Measurements from ENCODE around the gene MDGA2.

The MDGA2 gene

DNA sequence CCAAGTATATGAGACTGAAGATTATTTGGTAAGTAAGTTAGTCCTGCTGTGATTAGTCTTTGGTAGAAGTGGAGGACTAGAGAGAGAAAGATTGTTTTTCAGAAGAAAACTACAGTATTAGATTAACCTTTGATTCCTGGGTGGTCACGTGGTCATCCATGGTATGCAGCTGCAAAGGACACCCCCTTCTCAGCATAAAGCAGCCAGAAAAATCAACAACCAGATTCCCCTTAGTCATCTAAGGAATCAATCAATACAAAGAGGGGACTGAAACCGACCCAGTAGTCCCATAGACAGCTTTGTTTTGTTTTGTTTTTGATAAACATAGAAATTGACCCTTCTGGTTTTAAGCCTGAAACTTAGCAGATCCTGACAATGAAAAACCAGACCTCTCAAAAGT is 30.3 kb upstream of the MDGA2 start:
- no peak for DNase-seq
- intact Hi-C loops (cut with DNase I; ENCODE audit: low total_unique reads), result no loop called here
- Histone ChIP-seq H3K36me3 (no peaks in the 10 kb centered on the region), H3K9me3 (no peaks in the 10 kb centered on the region), H3K4me1 (no peaks in the 10 kb centered on the region), H3K4me3 (no peak overlapping the region), H3K27me3 (no peaks in the 10 kb centered on the region), H3K27ac (no peak overlapping the region)
- TF ChIP-seq, protein P1, sequence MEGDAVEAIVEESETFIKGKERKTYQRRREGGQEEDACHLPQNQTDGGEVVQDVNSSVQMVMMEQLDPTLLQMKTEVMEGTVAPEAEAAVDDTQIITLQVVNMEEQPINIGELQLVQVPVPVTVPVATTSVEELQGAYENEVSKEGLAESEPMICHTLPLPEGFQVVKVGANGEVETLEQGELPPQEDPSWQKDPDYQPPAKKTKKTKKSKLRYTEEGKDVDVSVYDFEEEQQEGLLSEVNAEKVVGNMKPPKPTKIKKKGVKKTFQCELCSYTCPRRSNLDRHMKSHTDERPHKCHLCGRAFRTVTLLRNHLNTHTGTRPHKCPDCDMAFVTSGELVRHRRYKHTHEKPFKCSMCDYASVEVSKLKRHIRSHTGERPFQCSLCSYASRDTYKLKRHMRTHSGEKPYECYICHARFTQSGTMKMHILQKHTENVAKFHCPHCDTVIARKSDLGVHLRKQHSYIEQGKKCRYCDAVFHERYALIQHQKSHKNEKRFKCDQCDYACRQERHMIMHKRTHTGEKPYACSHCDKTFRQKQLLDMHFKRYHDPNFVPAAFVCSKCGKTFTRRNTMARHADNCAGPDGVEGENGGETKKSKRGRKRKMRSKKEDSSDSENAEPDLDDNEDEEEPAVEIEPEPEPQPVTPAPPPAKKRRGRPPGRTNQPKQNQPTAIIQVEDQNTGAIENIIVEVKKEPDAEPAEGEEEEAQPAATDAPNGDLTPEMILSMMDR (IDR thresholded peaks at IDR 0.05), result no peak

DNA sequence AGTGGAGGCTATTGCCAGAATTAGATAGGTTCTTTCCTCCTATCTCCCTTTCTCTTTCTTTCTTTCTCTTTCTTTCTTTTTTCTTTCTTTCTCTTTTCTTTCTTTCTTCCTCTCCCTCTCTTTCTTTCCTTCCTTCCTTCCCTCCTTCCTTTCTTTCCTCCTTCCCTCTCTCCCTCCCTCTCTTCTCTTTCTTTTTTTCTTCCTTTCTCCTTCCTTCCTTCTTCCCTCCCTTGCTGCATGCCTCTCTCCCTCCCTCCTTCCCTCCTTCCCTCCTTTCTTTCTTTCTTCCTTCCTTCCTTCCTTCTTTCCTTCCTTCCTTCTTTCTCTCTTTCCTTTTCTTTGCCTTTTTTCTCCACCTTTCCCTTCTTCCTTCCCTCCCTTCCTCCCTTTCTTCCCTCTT is 16.4 kb upstream of the MDGA2 start:
- Histone ChIP-seq H3K27me3 (no peaks in the 10 kb centered on the region), H3K36me3 (no peaks in the 10 kb centered on the region), H3K4me1 (no peaks in the 10 kb centered on the region), H3K27ac (no peak overlapping the region), H3K4me3 (no peak overlapping the region), H3K9me3 (no peaks in the 10 kb centered on the region)
- DNase-seq, result no peak
- intact Hi-C loops (cut with DNase I; ENCODE audit: low total_unique reads), result no loop called here
- TF ChIP-seq, protein P1 (IDR thresholded peaks at IDR 0.05), result no peak

DNA sequence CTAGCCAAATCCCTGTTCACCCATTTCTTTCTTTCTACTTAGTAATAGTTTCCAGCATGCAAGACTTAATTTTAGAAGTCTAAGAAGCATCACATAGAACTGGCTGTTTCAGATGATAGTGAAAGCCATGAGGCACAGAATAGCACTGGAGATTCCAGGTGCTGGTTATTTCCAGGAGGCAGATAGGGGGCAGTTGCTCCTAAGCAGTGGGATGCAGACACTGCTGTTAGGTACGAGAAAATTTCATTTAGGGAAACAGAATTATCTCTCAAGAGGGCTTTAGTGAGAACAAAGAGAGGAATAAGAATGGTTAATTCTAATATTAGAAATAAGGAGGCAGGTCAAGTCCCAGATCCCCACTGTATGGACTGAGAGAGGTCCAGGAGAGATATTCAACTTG is 3.6 kb upstream of the MDGA2 start:
- intact Hi-C loops (cut with DNase I; ENCODE audit: low total_unique reads), result no loop called here
- Histone ChIP-seq H3K9me3 (no peaks in the 10 kb centered on the region), H3K4me1 (peaks cover 0 to 24% (median 16%) of the 10 kb centered on the region in 4 donors), H3K36me3 (no peaks in the 10 kb centered on the region), H3K27me3 (peaks cover 0 to 39% of the 10 kb centered on the region in 2 donors), H3K4me3 (no peak overlapping the region), H3K27ac (no peak overlapping the region)
- DNase-seq, result no peak
- TF ChIP-seq, protein P1 (IDR thresholded peaks at IDR 0.05), result no peak

DNA sequence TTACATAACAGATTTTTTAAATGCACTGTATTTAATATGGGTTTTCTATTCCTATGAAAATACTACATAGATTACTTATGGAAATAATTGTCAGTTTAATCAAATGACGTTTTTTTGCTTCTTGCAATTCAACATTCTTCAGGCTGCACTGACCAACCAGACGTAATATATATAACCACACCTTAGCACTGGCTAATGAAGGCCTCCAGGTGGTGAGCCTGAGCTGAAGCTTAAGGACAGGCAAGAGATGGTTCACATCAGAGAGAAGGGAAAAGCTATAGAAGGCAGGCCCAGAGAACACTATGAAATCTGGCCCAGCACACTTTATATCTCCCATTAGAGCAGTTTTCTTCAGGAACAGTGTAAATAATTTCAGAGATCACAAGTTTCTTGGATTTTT is 2.8 kb upstream of the MDGA2 start:
- TF ChIP-seq, protein P1 (IDR thresholded peaks at IDR 0.05), result no peak
- Histone ChIP-seq H3K4me1 (peaks cover 0 to 27% (median 19%) of the 10 kb centered on the region in 4 donors), H3K27ac (no peak overlapping the region), H3K27me3 (peaks cover 0 to 45% of the 10 kb centered on the region in 2 donors), H3K4me3 (no peak overlapping the region), H3K36me3 (no peaks in the 10 kb centered on the region), H3K9me3 (no peaks in the 10 kb centered on the region)
- intact Hi-C loops (cut with DNase I; ENCODE audit: low total_unique reads), result no loop called here
- DNase-seq, result no peak

DNA sequence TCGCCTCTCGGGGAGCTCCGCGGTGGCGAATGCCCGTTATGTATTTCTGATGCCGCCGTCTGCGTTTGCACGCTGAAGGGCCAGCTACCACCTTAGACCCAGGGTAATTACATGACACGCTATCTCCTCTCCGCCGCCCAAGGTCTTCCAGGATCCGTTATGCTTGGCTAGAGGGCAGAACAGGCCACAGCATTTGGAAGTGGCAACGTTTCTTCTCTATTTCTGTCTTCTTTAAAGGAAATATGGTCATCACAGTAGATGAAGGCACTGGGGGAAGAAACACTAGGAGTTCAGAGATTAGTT is 861 bp upstream of the MDGA2 start:
- TF ChIP-seq, protein P1 (IDR thresholded peaks at IDR 0.05), result no peak
- Histone ChIP-seq H3K4me1 (peaks cover 0 to 27% (median 19%) of the 10 kb centered on the region in 4 donors), H3K9me3 (no peaks in the 10 kb centered on the region), H3K4me3 (peak overlapping the region in 1 of 2 donors; percentile 33), H3K27me3 (peaks cover 0 to 54% of the 10 kb centered on the region in 2 donors), H3K27ac (no peak overlapping the region), H3K36me3 (no peaks in the 10 kb centered on the region)
- DNase-seq, result no peak
- intact Hi-C loops (cut with DNase I; ENCODE audit: low total_unique reads), result no loop called here

Data from tibial artery (tissue), 4 donors.